A549 (cell line): ENCODE data around the gene UNC5C. TPM values are rescaled to one million over a fixed set of nuclear protein-coding genes. Genes with fewer than 3 reads are reported as not detected.

Experiments
- ATAC-seq, 2 experiments: fragments of 200-7000 bp in 1 of 2; fragments of >200 bp in 1 of 2; cut with Nextera tagmentation in 1 of 2; cut with Tn5 transposase in 1 of 2; 3 replicates each; pipeline versions ENCODE4 v1.8.0 to v1.9.1; 2018 to 2020; ENCODE audit warnings: mild to moderate bottlenecking in 1 of 2, moderate library complexity in 1 of 2
- CTCF ChIA-PET: fragments of 300-600 bp; sonication (Branson Sonifier 250); formaldehyde crosslinking; extraction: SDS; loops from one replicate; lab custom pipeline; 2021; ENCODE audit warnings: antibody characterized with exemption, inconsistent platforms; lab: Yijun Ruan, JAX
- POLR2A ChIA-PET: fragments of 350-600 bp; formaldehyde crosslinking; extraction: SDS; loops from one replicate; lab custom pipeline; 2021; ENCODE audit warnings: antibody characterized with exemption, inconsistent platforms; lab: Yijun Ruan, JAX
- DNase-seq, 2 experiments: peaks; one replicate each; pipeline versions ENCODE4 v3.0.0 to v3.0.0-alpha.2; 2011 to 2016; ENCODE audit warnings: low read depth in 1 of 2, low spot score in 1 of 2
- FAIRE-seq: peaks from 2 replicates; lab custom pipeline; 2011; peaks lifted over from hg19 to GRCh38; lab: Jason Lieb, UNC
- H3K27ac ChIP-seq, 2 experiments: fragments of >200 bp; sonication (Bioruptor Twin); formaldehyde crosslinking; 3 replicates each; pipeline ENCODE4 v1.5.1; 2016 to 2017
- H3K4me1 ChIP-seq: fragments of >200 bp; sonication (Bioruptor Twin); formaldehyde crosslinking; 3 replicates; pipeline ENCODE4 v1.6.1; 2016
- H3K4me2 ChIP-seq: fragments of >200 bp; sonication (Bioruptor Twin); formaldehyde crosslinking; 3 replicates; pipeline ENCODE4 v1.6.1; 2016
- H3K4me3 ChIP-seq: fragments of >200 bp; sonication (Bioruptor Twin); formaldehyde crosslinking; 3 replicates; pipeline ENCODE4 v1.5.1; 2016
- H3K9me3 ChIP-seq: fragments of >200 bp; sonication (Bioruptor Twin); formaldehyde crosslinking; 3 replicates; pipeline ENCODE4 v1.6.1; 2016
- CBX2 ChIP-seq: fragments of 200-600 bp; sonication (generic); IDR thresholded peaks from 2 replicates; pipeline ENCODE4 v1.6.1; 2016; ENCODE audit warnings: low read depth, mild to moderate bottlenecking, borderline replicate concordance
- CHD4 ChIP-seq: fragments of 200-600 bp; sonication (generic); IDR thresholded peaks from 2 replicates; pipeline ENCODE4 v1.6.1; 2016; ENCODE audit warnings: antibody characterized with exemption, mild to moderate bottlenecking, borderline replicate concordance
- E2F6 ChIP-seq: IDR thresholded peaks from 2 replicates; pipeline ENCODE4 v1.6.1; 2012; ENCODE audit warnings: low read depth, borderline replicate concordance
- EHMT2 ChIP-seq: fragments of 200-600 bp; sonication (generic); IDR thresholded peaks from 2 replicates; pipeline ENCODE4 v1.6.1; 2016; ENCODE audit warnings: antibody characterized with exemption, low read depth, mild to moderate bottlenecking, moderate library complexity
- ELK1 ChIP-seq: fragments of 150-350 bp; IDR thresholded peaks from 2 replicates; pipeline ENCODE4 v1.6.1; 2014; ENCODE audit warnings: low read depth, mild to moderate bottlenecking, low read length
- ESRRA ChIP-seq: fragments of 150-350 bp; IDR thresholded peaks from 2 replicates; pipeline ENCODE4 v1.6.1; 2014; ENCODE audit warnings: mild to moderate bottlenecking, low read length, borderline replicate concordance
- GATA3 ChIP-seq: IDR thresholded peaks from 2 replicates; pipeline ENCODE4 v1.6.1; 2012; ENCODE audit warnings: borderline replicate concordance
- HDAC2 ChIP-seq: fragments of 200-600 bp; sonication (generic); IDR thresholded peaks from 2 replicates; pipeline ENCODE4 v1.6.1; 2016
- HOXB5 ChIP-seq: fragments of 250-450 bp; sonication (Bioruptor Pico); IDR thresholded peaks from 2 replicates; pipeline ENCODE4 v1.5.0; 2020; ENCODE audit warnings: mild to moderate bottlenecking, moderate library complexity
- JUN ChIP-seq, 2 experiments: fragments of >200 bp; sonication (Bioruptor Twin); formaldehyde crosslinking; IDR thresholded peaks; 2 replicates in 1 of 2; 3 replicates in 1 of 2; pipeline ENCODE4 v1.6.1; 2016 to 2017
- JUNB ChIP-seq: fragments of >200 bp; sonication (Bioruptor Twin); formaldehyde crosslinking; IDR thresholded peaks from 2 replicates; pipeline ENCODE4 v1.6.1; 2016
- KDM1A ChIP-seq: fragments of 200-600 bp; sonication (generic); IDR thresholded peaks from 2 replicates; pipeline ENCODE4 v1.6.1; 2016; ENCODE audit warnings: low read depth, mild to moderate bottlenecking
- KDM5A ChIP-seq: fragments of 200-600 bp; sonication (generic); IDR thresholded peaks from 2 replicates; pipeline ENCODE4 v1.6.1; 2016; ENCODE audit warnings: antibody characterized with exemption, mild to moderate bottlenecking
- MAZ ChIP-seq: fragments of 150-350 bp; IDR thresholded peaks from 2 replicates; pipeline ENCODE4 v1.6.1; 2014; ENCODE audit warnings: antibody characterized with exemption, low read depth, low read length, borderline replicate concordance
- MYC ChIP-seq: IDR thresholded peaks from 2 replicates; pipeline ENCODE4 v1.6.1; 2012; ENCODE audit warnings: mild to moderate bottlenecking, inconsistent platforms, low read length, improper control_type of control experiment, borderline replicate concordance
- NPAS2 ChIP-seq: fragments of 250-450 bp; sonication (Bioruptor Pico); IDR thresholded peaks from 2 replicates; pipeline ENCODE4 v1.8.0; 2022; ENCODE audit warnings: mild to moderate bottlenecking, moderate library complexity, borderline replicate concordance
- POLR2A ChIP-seq: IDR thresholded peaks from 2 replicates; pipeline ENCODE4 v1.6.1; 2012; ENCODE audit warnings: mild to moderate bottlenecking, low read length
- POLR2AphosphoS2 ChIP-seq: conservative IDR thresholded peaks from 2 replicates; pipeline ENCODE4 v1.6.1; 2012; ENCODE audit warnings: low read length, improper control_type of control experiment, inconsistent platforms
- RCOR1 ChIP-seq: fragments of 150-350 bp; IDR thresholded peaks from 2 replicates; pipeline ENCODE4 v1.6.1; 2014; ENCODE audit warnings: antibody characterized with exemption, low read length, low read depth
- REST ChIP-seq: fragments of 200-600 bp; sonication (generic); IDR thresholded peaks from 2 replicates; pipeline ENCODE4 v1.6.1; 2016; ENCODE audit warnings: antibody characterized with exemption, mild to moderate bottlenecking, moderate library complexity
- TFCP2L1 ChIP-seq: fragments of 250-450 bp; sonication (Bioruptor Pico); IDR thresholded peaks from 2 replicates; pipeline ENCODE4 v1.5.0; 2021; ENCODE audit warnings: mild to moderate bottlenecking
- WGBS: methylation state at CpG from one replicate; pipeline ENCODE4 v1.1.6; 2017; ENCODE audit errors: missing lambda C conversion rate; 5-methylcytosine and 5-hydroxymethylcytosine counted together
- polyA plus RNA-seq, 4 experiments: library from polyadenylated mRNA; depleted of rRNA in 3 of 4; stranded (reverse); fragments of >200 nt; fragmentation: RNase III in 1 of 4; extraction: RNeasy Plus Mini Kit Qiagen cat#74134 plus additional on column Dnase treatment in 1 of 4; gene quantifications; 2 replicates in 3 of 4; 3 replicates in 1 of 4; pipeline ENCODE4 v1.2.3, GENCODE V29; 2011 to 2017

UNC5C gene
- polyA plus RNA-seq, 2 of the 4 experiments (the other 2 are of a cell fraction), result 0.13 TPM; not detected in 1

GRCh38 chr4:95285797-95286196, 263.0 kb downstream of the UNC5C start:
- CTCF ChIA-PET, result no interaction called here
- Histone ChIP-seq H3K4me1 (peaks cover 26% of the 10 kb centered on the region), H3K4me2 (no peak overlapping the region)
- DNase-seq, result no peak
- 71% methylated on average over 2 of the region's 2 CpGs for WGBS
- TF ChIP-seq MAZ (no peak), KDM5A (no peak), GATA3 (no peak), HDAC2 (no peak), CBX2 (no peak), E2F6 (no peak), RCOR1 (no peak), NPAS2 (CRISPR knock-in tag) (no peak), ELK1 (no peak)
- TF ChIP-seq, all 56 proteins: peak for 0
- 0 out of 3 replicates have a peak, but pooled peaks cover 5% of the 10 kb centered on the region for H3K9me3 ChIP-seq
- no peak overlapping the region for H3K4me3 ChIP-seq
- no peak for FAIRE-seq
- POLR2A ChIA-PET, result no interaction called here
- H3K27ac ChIP-seq, result no peak overlapping the region
- no peak for ATAC-seq

- DNase-seq (no peak), ATAC-seq (no peak), FAIRE-seq (no peak)
- H3K4me1 ChIP-seq, result peaks cover 17% of the 10 kb centered on the region
- 0 out of 3 replicates have a peak, but pooled peaks cover 5% of the 10 kb centered on the region for H3K9me3 ChIP-seq
- H3K4me2 ChIP-seq, result no peak overlapping the region
- 82% methylated on average over 1 of the region's 1 CpG for WGBS
- ChIA-PET CTCF (no interaction called here), POLR2A (no interaction called here)
- no peak for TF ChIP-seq HOXB5 (CRISPR knock-in tag)
- no peak for TF ChIP-seq ESRRA
- TF ChIP-seq KDM1A, result no peak
- no peak for TF ChIP-seq TFCP2L1 (CRISPR knock-in tag)
- no peak for TF ChIP-seq JUNB
- no peak for TF ChIP-seq POLR2A
- no peak for TF ChIP-seq HDAC2
- no peak for TF ChIP-seq CHD4
- no peak for TF ChIP-seq ELK1
- no peak for TF ChIP-seq NPAS2 (CRISPR knock-in tag)
- TF ChIP-seq JUN (IDR thresholded peaks at IDR 0.05), result no peak
- H3K4me3 ChIP-seq, result no peak overlapping the region
- H3K27ac ChIP-seq, result no peak overlapping the region
Measured at GRCh38 chr4:95284655-95285054, 264.1 kb downstream of the UNC5C start.

- peaks cover 7% of the 10 kb centered on the region for H3K4me1 ChIP-seq
- CTCF ChIA-PET, result no interaction called here
- POLR2A ChIA-PET, result no interaction called here
- ATAC-seq (no peak), DNase-seq (no peak), FAIRE-seq (no peak)
- 90% methylated on average over 10 of the region's 10 CpGs for WGBS
- TF ChIP-seq RCOR1 (no peak), EHMT2 (no peak), JUN (IDR thresholded peaks at IDR 0.05) (no peak), REST (no peak), KDM1A (no peak), MYC (no peak), JUNB (no peak), GATA3 (no peak), POLR2A (no peak), POLR2AphosphoS2 (no peak), NPAS2 (CRISPR knock-in tag) (no peak)
- no peak overlapping the region for H3K4me2 ChIP-seq
- 0 out of 3 replicates have a peak, but pooled peaks cover 1% of the 10 kb centered on the region for H3K9me3 ChIP-seq
- H3K27ac ChIP-seq, result no peak overlapping the region
- no peak overlapping the region for H3K4me3 ChIP-seq
Measured at GRCh38 chr4:95283320-95283719, 265.5 kb downstream of the UNC5C start.
